ENCODE results near the gene PROX2.

Gene PROX2

GRCh38 chr14:74853581-74853980, 22.4 kb downstream of the PROX2 start:
- no peak overlapping the region for H3K4me3 ChIP-seq (ENCODE audit: low read depth, low read length)

GRCh38 chr14:74852922-74853530, 22.9 kb downstream of the PROX2 start:
- no peak overlapping the region for H3K4me3 ChIP-seq (ENCODE audit: low read depth, low read length)
- no peak for DNase-seq (ENCODE audit: low read depth)
- no peak for TF ChIP-seq CTCF (IDR thresholded peaks at IDR 0.05; ENCODE audit: insufficient read depth, low read depth, low read length, missing control alignments)

More at GRCh38 chr14:74853581-74853980, 22.4 kb downstream of the PROX2 start:
- no peak for TF ChIP-seq CTCF (IDR thresholded peaks at IDR 0.05; ENCODE audit: insufficient read depth, low read depth, low read length, missing control alignments)
- DNase-seq (ENCODE audit: low read depth) = no peak

GRCh38 chr14:74848768-74849167, 27.2 kb downstream of the PROX2 start:
- DNase-seq (ENCODE audit: low read depth) = no peak
- H3K4me3 ChIP-seq (ENCODE audit: low read depth, low read length) = no peak overlapping the region
- TF ChIP-seq CTCF (IDR thresholded peaks at IDR 0.05; ENCODE audit: insufficient read depth, low read depth, low read length, missing control alignments) = no peak

- no peak overlapping the region for H3K4me3 ChIP-seq (ENCODE audit: low read depth, low read length)
- TF ChIP-seq CTCF (IDR thresholded peaks at IDR 0.05; ENCODE audit: insufficient read depth, low read depth, low read length, missing control alignments) = no peak
- no peak for DNase-seq (ENCODE audit: low read depth)
Observed at GRCh38 chr14:74846968-74847665, 28.8 kb downstream of the PROX2 start.

- TF ChIP-seq CTCF (IDR thresholded peaks at IDR 0.05; ENCODE audit: insufficient read depth, low read depth, low read length, missing control alignments) = no peak
- no peak overlapping the region for H3K4me3 ChIP-seq (ENCODE audit: low read depth, low read length)
- DNase-seq (ENCODE audit: low read depth) = no peak
Observed at GRCh38 chr14:74846168-74846567, 29.8 kb downstream of the PROX2 start.

- TF ChIP-seq CTCF (IDR thresholded peaks at IDR 0.05; ENCODE audit: insufficient read depth, low read depth, low read length, missing control alignments) = no peak
- DNase-seq (ENCODE audit: low read depth) = no peak
Observed at GRCh38 chr14:74843653-74844052, 32.3 kb downstream of the PROX2 start.

More at GRCh38 chr14:74843653-74844052, 32.3 kb downstream of the PROX2 start:
- no peak overlapping the region for H3K4me3 ChIP-seq (ENCODE audit: low read depth, low read length)

Measured in GM12865 (cell line).